ENCODE data around the gene EIF4A2.

EIF4A2 gene

GRCh38 chr3:186783058-186783730 lies at the start of gene EIF4A2:
Gene EIF4A2 (plus strand): TSS chr3:186783577. CDS start chr3:186783611, 34 bp downstream.
- DNase-seq: peak; percentile 93

DNA sequence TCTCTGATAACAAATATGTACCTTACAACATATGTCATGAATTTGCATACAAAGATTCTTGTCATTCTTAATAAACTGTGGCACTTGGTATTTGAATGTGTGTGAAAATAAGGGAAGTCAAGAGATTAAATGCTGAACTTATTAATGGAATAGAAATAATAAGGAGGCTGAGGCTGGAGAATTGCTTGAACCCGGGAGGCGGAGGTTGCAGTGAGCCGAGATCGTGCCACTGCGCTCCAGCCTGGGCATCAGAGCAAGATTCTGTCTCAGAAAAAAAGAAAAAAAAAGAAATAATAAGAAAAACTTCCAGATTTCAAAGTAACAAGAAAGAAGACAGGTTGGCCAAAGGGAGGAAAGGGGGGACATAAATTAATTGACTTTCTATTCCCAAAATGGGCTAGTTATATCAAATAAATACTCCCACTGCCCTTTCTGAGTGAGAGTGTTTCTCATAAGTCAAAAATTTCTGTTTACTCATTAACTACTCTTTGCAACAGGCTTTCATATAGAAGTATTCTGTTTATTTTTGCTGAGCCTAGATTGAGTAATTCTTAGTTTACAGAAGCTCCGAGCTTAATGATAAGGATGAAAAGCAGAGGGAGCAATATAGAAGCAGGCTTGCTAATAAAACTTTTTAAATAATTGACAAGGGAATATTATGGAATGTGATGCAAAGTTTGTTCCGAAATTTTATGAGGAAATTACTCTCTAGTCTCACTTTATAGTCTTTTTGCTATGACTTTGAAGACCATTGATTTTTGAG lies 40.6 kb upstream of the EIF4A2 start:
- DNase-seq: no peak

DNA sequence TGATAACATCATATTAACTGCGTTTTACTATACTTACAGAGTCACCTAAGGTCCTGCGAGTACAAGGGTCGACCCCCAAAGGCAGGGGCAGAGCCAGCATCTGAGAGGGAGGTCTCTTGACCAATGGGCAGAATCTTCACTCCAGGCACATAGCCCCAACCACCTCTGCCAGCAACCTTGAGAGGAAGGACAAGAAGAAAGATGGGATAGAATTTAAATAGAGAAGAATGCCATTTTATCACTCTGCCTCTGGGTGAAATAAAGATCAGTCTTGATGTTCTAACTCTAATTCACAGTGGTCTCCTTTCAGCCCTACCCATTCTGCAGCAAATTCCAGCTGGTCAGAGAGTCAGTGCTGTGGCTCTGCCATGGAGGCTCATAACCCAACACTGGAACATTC lies 39.7 kb upstream of the EIF4A2 start:
- DNase-seq: no peak

- no peak for DNase-seq
Observed at GRCh38 chr3:186746008-186746407, 37.4 kb upstream of the EIF4A2 start.

DNA sequence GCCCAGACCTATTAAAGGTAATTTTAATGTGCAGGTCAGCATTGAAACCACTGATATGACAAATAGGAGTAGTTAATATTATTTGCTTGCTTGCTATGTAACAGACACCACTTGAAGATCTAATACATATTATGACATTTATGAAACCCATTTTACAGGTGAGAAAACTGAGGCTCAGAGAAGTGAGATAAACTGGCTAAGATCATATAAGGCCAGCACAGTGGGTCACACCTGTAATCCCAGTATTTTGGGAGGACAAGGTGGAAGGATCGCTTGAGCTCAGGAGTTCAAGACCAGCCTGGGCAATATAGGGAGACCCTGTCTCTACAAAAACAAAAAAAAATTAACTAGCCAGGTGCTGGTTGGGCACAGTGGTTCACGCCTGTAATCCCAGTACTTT lies 33.1 kb upstream of the EIF4A2 start:
- no peak for DNase-seq

DNA sequence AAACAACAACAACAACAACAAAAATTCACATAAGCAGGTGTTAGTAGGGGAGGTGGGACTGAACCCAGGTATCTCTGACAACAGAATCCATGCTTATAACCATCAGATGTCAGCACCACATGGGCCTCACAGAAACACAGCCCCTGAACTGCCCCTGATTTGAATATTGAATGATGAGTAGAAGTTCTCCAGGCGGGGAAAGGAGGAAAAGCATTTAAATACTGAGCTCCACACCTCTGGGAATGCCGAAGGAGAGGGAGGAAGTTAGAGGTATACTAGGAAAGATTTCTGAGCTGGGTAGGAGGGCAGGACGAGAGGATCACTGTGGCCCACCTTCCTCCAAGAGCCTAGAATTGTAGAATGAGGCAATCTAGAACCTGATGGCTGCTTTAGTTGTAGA lies 31.9 kb upstream of the EIF4A2 start:
- no peak for DNase-seq

GRCh38 chr3:186754006-186754405 lies 29.4 kb upstream of the EIF4A2 start:
- no peak for DNase-seq

DNA sequence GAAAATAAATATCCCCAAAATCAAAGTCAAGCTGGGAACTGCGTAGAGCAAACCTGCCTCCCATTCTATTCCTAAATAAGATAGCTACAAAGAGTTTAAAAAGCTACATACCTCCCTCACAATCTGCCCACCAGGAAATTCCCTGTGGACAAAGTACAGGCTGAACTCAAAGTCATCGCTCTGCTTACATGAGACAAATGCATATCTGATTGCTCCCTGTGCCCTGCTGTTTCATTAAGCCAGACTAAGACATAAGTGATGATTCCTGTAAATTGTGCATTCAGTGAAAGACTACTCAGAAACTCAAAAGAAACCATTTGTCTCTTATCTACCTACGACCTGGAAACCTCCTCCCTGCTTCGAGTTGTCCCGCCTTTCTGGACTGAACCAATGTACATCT lies 28.5 kb upstream of the EIF4A2 start:
- no peak for DNase-seq

DNA sequence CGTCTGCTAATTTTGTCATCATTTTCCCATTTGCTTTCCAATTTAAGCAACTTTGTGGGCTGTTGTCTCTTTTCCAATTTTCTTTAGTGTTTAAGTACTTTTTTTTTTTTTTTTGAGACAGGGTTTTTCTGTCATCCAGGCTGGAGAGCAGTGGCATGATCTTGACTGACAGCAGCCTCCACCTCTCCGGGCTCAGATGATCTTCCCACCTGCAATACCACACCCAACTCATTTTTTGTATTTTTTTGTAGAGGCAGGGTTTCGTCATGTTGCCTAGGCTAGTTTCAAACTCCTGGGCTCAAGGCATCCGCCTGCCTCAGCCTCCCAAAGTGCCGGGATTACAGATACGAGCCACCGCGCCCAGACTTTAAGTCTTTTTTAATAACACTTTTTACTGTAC lies 26.2 kb upstream of the EIF4A2 start:
- no peak for DNase-seq

DNA sequence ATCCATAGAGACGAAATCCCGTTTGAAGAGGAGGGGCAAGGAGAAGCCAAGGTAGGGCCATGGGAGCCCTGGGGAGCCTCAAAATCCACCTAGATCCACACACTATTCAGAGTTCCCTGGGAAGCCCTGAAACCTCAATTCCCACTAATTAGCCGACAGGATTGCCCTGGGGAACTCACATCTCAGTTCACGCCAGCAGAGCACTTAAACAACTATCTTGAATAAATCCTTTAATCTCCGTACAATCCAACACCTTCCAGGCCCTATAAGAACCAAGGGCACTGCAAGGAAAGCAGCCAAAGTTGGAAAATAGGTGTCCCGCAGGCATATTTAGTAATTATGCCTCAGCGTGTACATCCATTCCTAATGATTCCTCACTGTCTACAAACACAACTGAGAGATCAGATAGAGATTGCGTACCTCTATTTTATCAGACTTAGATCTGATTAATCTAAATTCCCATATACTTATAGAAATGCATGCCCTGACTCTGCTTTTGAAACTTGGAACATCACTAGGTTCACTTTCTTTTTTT lies 25.6 kb upstream of the EIF4A2 start:
- no peak for DNase-seq

GRCh38 chr3:186759231-186759930 lies 24.0 kb upstream of the EIF4A2 start:
- no peak for DNase-seq

DNA sequence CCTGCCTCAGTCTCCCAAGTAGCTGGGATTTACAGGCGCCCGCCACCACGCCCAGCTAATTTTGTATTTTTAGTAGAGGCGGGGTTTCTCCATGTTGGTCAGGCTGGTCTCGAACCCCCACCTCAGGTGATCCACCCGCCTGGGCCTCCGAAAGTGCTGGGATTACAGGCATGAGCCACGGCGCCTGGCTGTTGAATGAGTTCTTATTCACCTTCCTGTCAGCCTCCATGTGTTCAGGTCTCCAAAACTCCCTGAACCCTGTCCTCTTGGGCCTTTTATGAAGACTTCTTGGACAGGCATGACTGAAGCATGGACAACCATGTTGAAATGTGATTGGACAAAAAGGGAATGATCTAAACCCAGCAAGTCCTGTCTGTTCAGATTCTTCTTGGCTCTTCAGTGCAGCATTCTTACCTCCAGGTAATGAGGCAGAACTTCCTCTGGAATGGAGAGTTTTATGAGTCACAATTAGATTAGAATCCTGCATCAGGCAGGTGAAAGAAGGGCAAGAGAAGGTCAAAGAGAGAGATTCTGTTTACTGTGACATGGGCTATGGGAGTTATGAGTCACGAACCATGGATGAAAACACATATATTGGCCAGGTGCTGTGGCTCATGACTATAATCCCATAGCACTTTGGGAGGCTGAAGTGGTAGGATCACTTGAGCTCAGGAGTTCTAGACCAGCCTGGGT lies 23.1 kb upstream of the EIF4A2 start:
- no peak for DNase-seq

DNA sequence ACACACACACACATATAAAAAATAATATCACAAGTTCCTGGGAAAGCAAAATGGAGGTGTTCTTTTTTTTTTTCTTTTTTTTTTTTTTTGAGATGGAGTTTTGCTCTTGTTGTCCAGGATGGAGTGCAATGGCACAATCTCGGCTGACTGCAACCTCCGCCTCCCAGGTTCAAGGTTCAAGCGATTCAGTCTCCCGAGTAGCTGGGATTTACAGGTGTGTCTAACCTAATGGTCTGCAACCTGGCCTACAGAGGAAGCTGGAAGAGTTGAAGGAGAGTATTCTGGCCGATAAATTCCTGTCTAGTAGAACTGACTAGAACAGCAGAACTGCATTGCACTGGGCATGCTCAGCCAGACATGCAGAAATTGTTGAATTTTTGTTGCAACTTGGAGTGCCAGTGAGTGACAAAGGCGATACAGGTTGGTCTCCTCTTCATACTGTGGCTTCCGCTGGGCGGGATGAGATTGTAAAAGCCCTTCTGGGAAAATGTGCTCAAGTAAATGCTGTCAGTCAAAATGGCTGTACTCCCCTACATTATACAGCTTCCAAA lies 22.4 kb upstream of the EIF4A2 start:
- no peak for DNase-seq

- peak; percentile 48 for DNase-seq
Observed at GRCh38 chr3:186772281-186772694, 11.1 kb upstream of the EIF4A2 start.

GRCh38 chr3:186772701-186773417 lies 10.5 kb upstream of the EIF4A2 start:
- DNase-seq: peak; percentile 82

GRCh38 chr3:186775999-186776398 lies 7.4 kb upstream of the EIF4A2 start:
- DNase-seq: no peak

GRCh38 chr3:186779204-186779603 lies 4.2 kb upstream of the EIF4A2 start:
- DNase-seq: no peak

- DNase-seq: no peak
Observed at GRCh38 chr3:186782542-186783057, 777 bp upstream of the EIF4A2 start.

DNA sequence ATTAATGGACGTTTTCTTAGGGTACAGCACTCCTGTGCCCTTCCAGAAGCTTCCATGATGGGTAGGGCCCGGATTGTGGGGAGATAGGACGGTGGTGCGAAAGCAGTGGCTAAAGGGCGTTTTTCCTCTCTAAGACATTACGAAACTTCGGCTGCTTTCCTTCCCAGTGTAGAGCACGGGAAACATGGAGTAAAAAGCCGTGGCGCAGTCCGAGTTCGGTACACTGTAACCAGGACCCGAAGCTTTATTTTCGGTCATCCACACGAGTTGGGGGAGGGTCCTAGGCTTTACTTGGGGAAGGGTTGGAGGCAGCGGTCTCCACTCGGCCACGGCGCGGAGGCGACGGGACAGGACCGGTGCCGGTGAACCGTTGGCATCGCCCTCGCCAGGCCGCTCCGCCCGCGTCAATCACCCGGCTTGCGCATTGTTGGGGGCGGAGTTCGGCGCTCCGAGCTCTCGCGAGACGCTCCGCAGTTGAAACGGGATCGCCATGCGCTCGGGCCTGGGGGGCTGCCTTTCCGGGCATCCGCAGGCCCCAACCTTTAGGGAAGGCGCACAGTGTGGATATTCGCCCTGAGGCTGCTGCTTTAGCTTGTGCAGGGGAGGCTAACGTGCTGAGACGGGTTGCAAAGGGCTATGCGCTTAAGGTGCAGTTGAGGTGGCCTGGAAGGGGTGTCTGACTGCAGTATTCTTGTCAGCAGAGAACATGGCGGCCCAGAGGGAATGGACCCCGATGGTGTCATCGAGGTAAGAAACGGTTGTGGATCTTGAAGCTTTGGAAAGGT lies 546 bp downstream of the EIF4A2 start:
- DNase-seq: peak; percentile 82

- DNase-seq: no peak
Observed at GRCh38 chr3:186784820-186785494, 1.6 kb downstream of the EIF4A2 start.
